Measurements from ENCODE around the gene ODF2L.
A peak's percentile ranks its signal among the peaks of the same experiment; 100 is the strongest.

Gene ODF2L

GRCh38 chr1:86395751-86396497 lies at the start of gene ODF2L:
ODF2L (minus strand) TSS chr1:86396323; CDS start chr1:86387027, 9,296 bp downstream.
- Mint-ChIP-seq H3K4me3 (peak within 1 kb of the TSS; percentile 94), H3K4me1 (ENCODE audit: low read depth) (peaks cover 51% of the 10 kb centered on the region), H3K36me3 (ENCODE audit: low read depth) (peaks cover 8% of the 10 kb centered on the region), H3K27ac (peak within 1 kb of the TSS; percentile 95), H3K9me3 (no peaks in the 10 kb centered on the region), H3K27me3 (no peaks in the 10 kb centered on the region)

GRCh38 chr1:86445919-86446318 lies 49.8 kb upstream of the ODF2L start:
- H3K4me3 Mint-ChIP-seq: no peak overlapping the region

GRCh38 chr1:86441997-86442396 lies 45.9 kb upstream of the ODF2L start:
- H3K4me3 Mint-ChIP-seq: no peak overlapping the region
- peaks cover 9% of the 10 kb centered on the region for H3K4me1 Mint-ChIP-seq (ENCODE audit: low read depth)
- no peaks in the 10 kb centered on the region for H3K9me3 Mint-ChIP-seq
- H3K27ac Mint-ChIP-seq: no peak overlapping the region
- no peaks in the 10 kb centered on the region for H3K36me3 Mint-ChIP-seq (ENCODE audit: low read depth)
- peaks cover 15% of the 10 kb centered on the region for H3K27me3 Mint-ChIP-seq

More at GRCh38 chr1:86445919-86446318, 49.8 kb upstream of the ODF2L start:
- H3K27ac Mint-ChIP-seq: no peak overlapping the region
- peaks cover 9% of the 10 kb centered on the region for H3K4me1 Mint-ChIP-seq (ENCODE audit: low read depth)
- no peaks in the 10 kb centered on the region for H3K27me3 Mint-ChIP-seq
- no peaks in the 10 kb centered on the region for H3K9me3 Mint-ChIP-seq
- H3K36me3 Mint-ChIP-seq (ENCODE audit: low read depth): no peaks in the 10 kb centered on the region

- Mint-ChIP-seq H3K27ac (no peak overlapping the region), H3K27me3 (peaks cover 15% of the 10 kb centered on the region), H3K4me3 (no peak overlapping the region), H3K4me1 (ENCODE audit: low read depth) (peaks cover 9% of the 10 kb centered on the region), H3K9me3 (no peaks in the 10 kb centered on the region), H3K36me3 (ENCODE audit: low read depth) (no peaks in the 10 kb centered on the region)
These were observed 45.5 kb upstream of the ODF2L start for GRCh38 chr1:86441581-86441980.

- no peaks in the 10 kb centered on the region for H3K36me3 Mint-ChIP-seq (ENCODE audit: low read depth)
- no peaks in the 10 kb centered on the region for H3K9me3 Mint-ChIP-seq
- H3K27ac Mint-ChIP-seq: no peak overlapping the region
- H3K27me3 Mint-ChIP-seq: peaks cover 23% of the 10 kb centered on the region
- H3K4me3 Mint-ChIP-seq: no peak overlapping the region
- no peaks in the 10 kb centered on the region for H3K4me1 Mint-ChIP-seq (ENCODE audit: low read depth)
These were observed 39.9 kb upstream of the ODF2L start for GRCh38 chr1:86436041-86436440.

GRCh38 chr1:86435327-86435726 lies 39.2 kb upstream of the ODF2L start:
- H3K27me3 Mint-ChIP-seq: peaks cover 23% of the 10 kb centered on the region
- H3K27ac Mint-ChIP-seq: no peak overlapping the region
- no peak overlapping the region for H3K4me3 Mint-ChIP-seq
- H3K4me1 Mint-ChIP-seq (ENCODE audit: low read depth): no peaks in the 10 kb centered on the region
- H3K9me3 Mint-ChIP-seq: no peaks in the 10 kb centered on the region
- no peaks in the 10 kb centered on the region for H3K36me3 Mint-ChIP-seq (ENCODE audit: low read depth)

- Mint-ChIP-seq H3K9me3 (no peaks in the 10 kb centered on the region), H3K36me3 (ENCODE audit: low read depth) (no peaks in the 10 kb centered on the region), H3K27ac (no peak overlapping the region), H3K27me3 (peaks cover 23% of the 10 kb centered on the region), H3K4me3 (no peak overlapping the region), H3K4me1 (ENCODE audit: low read depth) (no peaks in the 10 kb centered on the region)
These were observed 37.9 kb upstream of the ODF2L start for GRCh38 chr1:86434059-86434458.

- H3K4me1 Mint-ChIP-seq (ENCODE audit: low read depth): no peaks in the 10 kb centered on the region
- H3K9me3 Mint-ChIP-seq: no peaks in the 10 kb centered on the region
- no peak overlapping the region for H3K4me3 Mint-ChIP-seq
- peaks cover 13% of the 10 kb centered on the region for H3K27me3 Mint-ChIP-seq
- no peaks in the 10 kb centered on the region for H3K36me3 Mint-ChIP-seq (ENCODE audit: low read depth)
- no peak overlapping the region for H3K27ac Mint-ChIP-seq
These were observed 34.3 kb upstream of the ODF2L start for GRCh38 chr1:86430376-86430775.

- H3K27me3 Mint-ChIP-seq: peaks cover 9% of the 10 kb centered on the region
- no peak overlapping the region for H3K27ac Mint-ChIP-seq
- no peaks in the 10 kb centered on the region for H3K4me1 Mint-ChIP-seq (ENCODE audit: low read depth)
- no peaks in the 10 kb centered on the region for H3K9me3 Mint-ChIP-seq
- no peak overlapping the region for H3K4me3 Mint-ChIP-seq
- no peaks in the 10 kb centered on the region for H3K36me3 Mint-ChIP-seq (ENCODE audit: low read depth)
These were observed 33.7 kb upstream of the ODF2L start for GRCh38 chr1:86429835-86430234.

- Mint-ChIP-seq H3K36me3 (ENCODE audit: low read depth) (no peaks in the 10 kb centered on the region), H3K9me3 (no peaks in the 10 kb centered on the region), H3K27ac (no peak overlapping the region), H3K4me1 (ENCODE audit: low read depth) (no peaks in the 10 kb centered on the region), H3K4me3 (no peak overlapping the region), H3K27me3 (peaks cover 8% of the 10 kb centered on the region)
These were observed 33.1 kb upstream of the ODF2L start for GRCh38 chr1:86429122-86429725.

GRCh38 chr1:86423873-86424272 lies 27.8 kb upstream of the ODF2L start, which contains the start of gene CLCA2:
CLCA2 (plus strand) TSS chr1:86424171; CDS start chr1:86424248, 77 bp downstream.
- no peaks in the 10 kb centered on the region for H3K9me3 Mint-ChIP-seq
- H3K4me3 Mint-ChIP-seq: no peak within 1 kb of the TSS
- H3K36me3 Mint-ChIP-seq (ENCODE audit: low read depth): no peaks in the 10 kb centered on the region
- H3K27me3 Mint-ChIP-seq: peaks cover 4% of the 10 kb centered on the region
- no peak within 1 kb of the TSS for H3K27ac Mint-ChIP-seq
- no peaks in the 10 kb centered on the region for H3K4me1 Mint-ChIP-seq (ENCODE audit: low read depth)

- Mint-ChIP-seq H3K4me1 (ENCODE audit: low read depth) (no peaks in the 10 kb centered on the region), H3K4me3 (no peak overlapping the region), H3K9me3 (no peaks in the 10 kb centered on the region), H3K36me3 (ENCODE audit: low read depth) (no peaks in the 10 kb centered on the region), H3K27me3 (peaks cover 4% of the 10 kb centered on the region), H3K27ac (no peak overlapping the region)
These were observed 27.4 kb upstream of the ODF2L start for GRCh38 chr1:86423473-86423872.

- Mint-ChIP-seq H3K4me3 (no peak overlapping the region), H3K27me3 (peaks cover 3% of the 10 kb centered on the region)
These were observed 25.6 kb upstream of the ODF2L start for GRCh38 chr1:86421601-86422280.

GRCh38 chr1:86419277-86419903 lies 23.3 kb upstream of the ODF2L start:
- no peak overlapping the region for H3K27ac Mint-ChIP-seq
- no peaks in the 10 kb centered on the region for H3K4me1 Mint-ChIP-seq (ENCODE audit: low read depth)
- H3K4me3 Mint-ChIP-seq: no peak overlapping the region
- H3K36me3 Mint-ChIP-seq (ENCODE audit: low read depth): no peaks in the 10 kb centered on the region
- H3K9me3 Mint-ChIP-seq: no peaks in the 10 kb centered on the region
- no peaks in the 10 kb centered on the region for H3K27me3 Mint-ChIP-seq

More at GRCh38 chr1:86421601-86422280, 25.6 kb upstream of the ODF2L start:
- Mint-ChIP-seq H3K4me1 (ENCODE audit: low read depth) (no peaks in the 10 kb centered on the region), H3K9me3 (no peaks in the 10 kb centered on the region), H3K36me3 (ENCODE audit: low read depth) (no peaks in the 10 kb centered on the region), H3K27ac (no peak overlapping the region)

GRCh38 chr1:86416343-86416742 lies 20.2 kb upstream of the ODF2L start:
- Mint-ChIP-seq H3K27me3 (no peaks in the 10 kb centered on the region), H3K9me3 (no peaks in the 10 kb centered on the region)

More at GRCh38 chr1:86416343-86416742, 20.2 kb upstream of the ODF2L start:
- Mint-ChIP-seq H3K36me3 (ENCODE audit: low read depth) (no peaks in the 10 kb centered on the region), H3K4me3 (no peak overlapping the region), H3K27ac (no peak overlapping the region), H3K4me1 (ENCODE audit: low read depth) (no peaks in the 10 kb centered on the region)

All from stimulated activated naive CD8-positive, alpha-beta T cell treated with anti-CD3 and anti-CD28 coated beads, Interleukin-15, Interleukin-2, amounts not matched to agents 100 ng/mL and 50 ng/mL, for 24 hours (primary cell).